K562 (cell line): Measurements from ENCODE around the gene TMEM185A.
"Not testable (repeated sequence)": the region's sequence is repeated elsewhere in the genome, so short reads cannot be mapped to it uniquely, and the experiment has no call there.

Experiments
- BHLHE40 ChIP-seq: IDR thresholded peaks from 2 replicates; pipeline ENCODE4 v1.6.1; 2011; ENCODE audit warnings: low read length, improper control_type of control experiment
- BRF1 ChIP-seq: IDR thresholded peaks from 3 replicates; pipeline ENCODE4 v1.6.1; 2011; ENCODE audit warnings: borderline replicate concordance, mild to moderate bottlenecking; ENCODE audit not compliant: insufficient read length; ENCODE audit errors: extremely low read depth
- CBFA2T3 ChIP-seq: fragments of 450-650 bp; IDR thresholded peaks from 2 replicates; pipeline ENCODE4 v1.6.1; 2017
- CREB1 ChIP-seq, 2 experiments: sonication (generic) in 1 of 2; formaldehyde crosslinking in 1 of 2; IDR thresholded peaks; 2 replicates each; pipeline versions ENCODE4 v1.6.1 to v1.8.0; 2012 to 2022; ENCODE audit warnings: inconsistent platforms in 1 of 2, mild to moderate bottlenecking in 1 of 2, missing genetic modification reagents in 1 of 2, moderate library complexity in 1 of 2
- CTCF ChIP-seq, 3 experiments: IDR thresholded peaks in 2 of 3; conservative IDR thresholded peaks in 1 of 3; 2 replicates each; pipeline ENCODE4 v1.5.1; 2011 to 2012; ENCODE audit warnings: low read length in 3 of 3, mild to moderate bottlenecking in 3 of 3, control low read depth in 2 of 3, improper control_type of control experiment in 1 of 3, inconsistent platforms in 1 of 3, low read depth in 1 of 3, mixed read lengths in 1 of 3, moderate library complexity in 1 of 3; ENCODE audit not compliant: insufficient read depth in 2 of 3
- ELK1 ChIP-seq: sonication (generic); formaldehyde crosslinking; IDR thresholded peaks from 2 replicates; pipeline ENCODE4 v1.8.1; 2022; ENCODE audit warnings: missing genetic modification reagents
- FOXP4 ChIP-seq: sonication (generic); formaldehyde crosslinking; IDR thresholded peaks from 2 replicates; pipeline ENCODE4 v1.8.0; 2022; ENCODE audit warnings: mild to moderate bottlenecking, missing genetic modification reagents, borderline replicate concordance
- LARP7 ChIP-seq: fragments of 450-650 bp; IDR thresholded peaks from 2 replicates; pipeline ENCODE4 v1.6.1; 2016
- NFIC ChIP-seq: fragments of 450-650 bp; IDR thresholded peaks from 2 replicates; pipeline ENCODE4 v1.6.1; 2017; ENCODE audit warnings: mild to moderate bottlenecking, inconsistent platforms
- POLR2A ChIP-seq: fragments of 450-650 bp; conservative IDR thresholded peaks from 2 replicates; pipeline ENCODE4 v1.6.1; 2016
- SNRNP70 ChIP-seq: fragments of 200-400 bp; formaldehyde crosslinking; optimal IDR thresholded peaks from 2 replicates; pipeline ENCODE3; 2017; ENCODE audit warnings: low read depth, low read length
- TGIF2 ChIP-seq: sonication (generic); formaldehyde crosslinking; IDR thresholded peaks from 2 replicates; pipeline ENCODE4 v1.8.1; 2022; ENCODE audit warnings: mild to moderate bottlenecking, missing genetic modification reagents, moderate library complexity
- ZNF354B ChIP-seq: fragments of 250-450 bp; sonication (Bioruptor Pico); IDR thresholded peaks from 2 replicates; pipeline ENCODE4 v1.4.0; 2020

GRCh38 chrX:149590993-149591392 is 40.6 kb downstream of the TMEM185A start:
- not testable (repeated sequence) for TF ChIP-seq TGIF2 (CRISPR knock-in tag); FOXP4; POLR2A; BRF1; BHLHE40; CTCF (IDR thresholded peaks at IDR 0.05 in 2 of 3, conservative IDR thresholded peaks at IDR 0.05 in 1 of 3; ENCODE audit: insufficient read depth in 2 of 3, low read depth in 1 of 3, low read length in 3 of 3); LARP7; ELK1 (CRISPR knock-in tag); CREB1 (IDR thresholded peaks at IDR 0.05); CREB1 (CRISPR knock-in tag; IDR thresholded peaks at IDR 0.05); ZNF354B (CRISPR knock-in tag); NFIC; SNRNP70; CBFA2T3
